HG03175 (cell line): Measurements from ENCODE around the gene KNDC1.

Source experiments
- ATAC-seq: cut with Tn5 transposase; IDR thresholded peaks from one replicate; pipeline ENCODE4 v1.9.1; 2021; ENCODE audit warnings: mild to moderate bottlenecking, moderate library complexity; ENCODE audit not compliant: unreplicated experiment

KNDC1 gene

GRCh38 chr10:133189256-133189655 is 29.2 kb downstream of the KNDC1 start:
- no peak for ATAC-seq

- ATAC-seq = no peak
Observed at GRCh38 chr10:133189726-133190125, 29.7 kb downstream of the KNDC1 start.

- no peak for ATAC-seq
Observed at GRCh38 chr10:133190225-133190624, 30.2 kb downstream of the KNDC1 start.

- ATAC-seq = no peak
Observed at GRCh38 chr10:133191651-133192050, 31.6 kb downstream of the KNDC1 start.

- no peak for ATAC-seq
Observed at GRCh38 chr10:133194151-133194550, 34.1 kb downstream of the KNDC1 start.

- ATAC-seq = no peak
Observed at GRCh38 chr10:133195096-133195495, 35.1 kb downstream of the KNDC1 start.

GRCh38 chr10:133195611-133196010 is 35.6 kb downstream of the KNDC1 start:
- no peak for ATAC-seq

- no peak for ATAC-seq
Observed at GRCh38 chr10:133196221-133196915, 36.3 kb downstream of the KNDC1 start.

GRCh38 chr10:133196936-133197758 is 37.1 kb downstream of the KNDC1 start:
- ATAC-seq = no peak

GRCh38 chr10:133197786-133198185 is 37.8 kb downstream of the KNDC1 start:
- no peak for ATAC-seq

- ATAC-seq = no peak
Observed at GRCh38 chr10:133198206-133198605, 38.2 kb downstream of the KNDC1 start.

- no peak for ATAC-seq
Observed at GRCh38 chr10:133198621-133199487, 38.8 kb downstream of the KNDC1 start.

GRCh38 chr10:133199488-133199885 is 39.5 kb downstream of the KNDC1 start:
- no peak for ATAC-seq

GRCh38 chr10:133199992-133200611 is 40.1 kb downstream of the KNDC1 start:
- ATAC-seq = no peak

GRCh38 chr10:133200621-133201031 is 40.6 kb downstream of the KNDC1 start:
- ATAC-seq = no peak

- no peak for ATAC-seq
Observed at GRCh38 chr10:133201151-133201947, 41.3 kb downstream of the KNDC1 start.

- no peak for ATAC-seq
Observed at GRCh38 chr10:133201948-133202725, 42.1 kb downstream of the KNDC1 start.

- no peak for ATAC-seq
Observed at GRCh38 chr10:133202778-133203651, 43.0 kb downstream of the KNDC1 start.
